SK-N-SH treated with all-trans-retinoic acid at 6 μM for 48 hours (cell line): Measurements from ENCODE around the gene RBMXL3.

Source experiments
- ZNF565 ChIP-seq: fragments of 450-650 bp; formaldehyde crosslinking; conservative IDR thresholded peaks from 2 replicates; pipeline ENCODE4 v1.5.0; 2020; ENCODE audit warnings: low read depth, mild to moderate bottlenecking, moderate library complexity
- TF ChIP-seq, protein P1 (sequence below): fragments of 250-450 bp; sonication (Bioruptor Pico); IDR thresholded peaks from 2 replicates; pipeline ENCODE4 v1.8.0; 2021; ENCODE audit warnings: low read depth, mild to moderate bottlenecking, moderate library complexity, borderline replicate concordance

DNA sequence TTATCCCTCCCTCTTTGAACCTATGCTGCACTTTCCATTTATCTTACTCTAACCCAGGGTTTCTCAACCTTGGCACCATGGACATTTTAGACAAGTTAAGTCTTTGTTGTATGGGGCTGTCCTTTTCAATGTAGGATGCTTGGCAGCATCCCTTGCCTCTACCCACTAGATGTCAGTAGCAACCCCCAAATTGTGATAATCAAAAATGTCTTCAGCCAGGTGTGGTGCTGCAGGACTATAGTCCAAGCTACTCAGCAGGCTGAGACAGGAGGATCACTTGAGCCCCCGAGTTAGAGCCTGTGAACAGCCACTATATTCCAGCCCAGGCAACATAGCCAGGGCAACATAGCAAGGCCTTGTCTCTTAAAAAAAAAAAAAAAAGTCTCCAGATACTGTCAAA is 37.7 kb downstream of the RBMXL3 start:
- TF ChIP-seq, protein P1, sequence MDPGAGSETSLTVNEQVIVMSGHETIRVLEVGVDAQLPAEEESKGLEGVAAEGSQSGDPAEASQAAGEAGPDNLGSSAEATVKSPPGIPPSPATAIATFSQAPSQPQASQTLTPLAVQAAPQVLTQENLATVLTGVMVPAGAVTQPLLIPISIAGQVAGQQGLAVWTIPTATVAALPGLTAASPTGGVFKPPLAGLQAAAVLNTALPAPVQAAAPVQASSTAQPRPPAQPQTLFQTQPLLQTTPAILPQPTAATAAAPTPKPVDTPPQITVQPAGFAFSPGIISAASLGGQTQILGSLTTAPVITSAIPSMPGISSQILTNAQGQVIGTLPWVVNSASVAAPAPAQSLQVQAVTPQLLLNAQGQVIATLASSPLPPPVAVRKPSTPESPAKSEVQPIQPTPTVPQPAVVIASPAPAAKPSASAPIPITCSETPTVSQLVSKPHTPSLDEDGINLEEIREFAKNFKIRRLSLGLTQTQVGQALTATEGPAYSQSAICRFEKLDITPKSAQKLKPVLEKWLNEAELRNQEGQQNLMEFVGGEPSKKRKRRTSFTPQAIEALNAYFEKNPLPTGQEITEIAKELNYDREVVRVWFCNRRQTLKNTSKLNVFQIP (CRISPR knock-in tag), result no peak
- TF ChIP-seq ZNF565 (CRISPR knock-in tag), result no peak
